ENCODE measurements around the gene KCNMA1. TPM values are rescaled to one million over a fixed set of nuclear protein-coding genes. Genes with fewer than 3 reads are reported as not detected.

Gene KCNMA1
- polyA plus RNA-seq, 1 of the 3 experiments (the other 2 are of a cell fraction) = 107 TPM

DNA sequence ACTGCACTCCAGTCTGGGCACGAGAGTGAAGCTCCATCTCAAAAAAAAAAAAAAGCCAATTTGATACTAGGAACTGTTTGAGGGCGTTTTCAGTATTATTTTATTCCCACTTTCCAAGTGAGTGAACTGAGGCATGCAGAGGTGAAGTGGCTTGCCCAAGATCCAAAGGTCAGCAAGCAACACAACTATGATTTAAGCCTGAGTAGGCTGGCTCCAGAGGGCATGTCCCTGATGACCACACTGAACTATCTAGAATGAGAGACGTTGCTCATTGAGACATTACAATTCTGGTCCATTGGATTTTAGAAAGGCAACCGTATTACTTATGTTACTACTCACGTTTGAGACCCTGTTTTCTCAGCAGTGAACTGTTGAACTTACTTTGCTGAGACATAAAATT, 20.8 kb downstream of the KCNMA1 start:
- H3K9ac ChIP-seq = no peak overlapping the region
- TF ChIP-seq FOSL2 (IDR thresholded peaks at IDR 0.05; ENCODE audit: borderline replicate concordance, low read depth) = no peak
- TF ChIP-seq, protein P1, sequence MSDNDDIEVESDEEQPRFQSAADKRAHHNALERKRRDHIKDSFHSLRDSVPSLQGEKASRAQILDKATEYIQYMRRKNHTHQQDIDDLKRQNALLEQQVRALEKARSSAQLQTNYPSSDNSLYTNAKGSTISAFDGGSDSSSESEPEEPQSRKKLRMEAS (IDR thresholded peaks at IDR 0.05; ENCODE audit: low read depth) = no peak
- no peak for TF ChIP-seq ELF1 (IDR thresholded peaks at IDR 0.05)
- TF ChIP-seq, protein P2, sequence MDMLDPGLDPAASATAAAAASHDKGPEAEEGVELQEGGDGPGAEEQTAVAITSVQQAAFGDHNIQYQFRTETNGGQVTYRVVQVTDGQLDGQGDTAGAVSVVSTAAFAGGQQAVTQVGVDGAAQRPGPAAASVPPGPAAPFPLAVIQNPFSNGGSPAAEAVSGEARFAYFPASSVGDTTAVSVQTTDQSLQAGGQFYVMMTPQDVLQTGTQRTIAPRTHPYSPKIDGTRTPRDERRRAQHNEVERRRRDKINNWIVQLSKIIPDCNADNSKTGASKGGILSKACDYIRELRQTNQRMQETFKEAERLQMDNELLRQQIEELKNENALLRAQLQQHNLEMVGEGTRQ (IDR thresholded peaks at IDR 0.05; ENCODE audit: borderline replicate concordance, low read depth, low read length) = no peak
- no peak for TF ChIP-seq JUND (IDR thresholded peaks at IDR 0.05)
- TF ChIP-seq, protein P3, sequence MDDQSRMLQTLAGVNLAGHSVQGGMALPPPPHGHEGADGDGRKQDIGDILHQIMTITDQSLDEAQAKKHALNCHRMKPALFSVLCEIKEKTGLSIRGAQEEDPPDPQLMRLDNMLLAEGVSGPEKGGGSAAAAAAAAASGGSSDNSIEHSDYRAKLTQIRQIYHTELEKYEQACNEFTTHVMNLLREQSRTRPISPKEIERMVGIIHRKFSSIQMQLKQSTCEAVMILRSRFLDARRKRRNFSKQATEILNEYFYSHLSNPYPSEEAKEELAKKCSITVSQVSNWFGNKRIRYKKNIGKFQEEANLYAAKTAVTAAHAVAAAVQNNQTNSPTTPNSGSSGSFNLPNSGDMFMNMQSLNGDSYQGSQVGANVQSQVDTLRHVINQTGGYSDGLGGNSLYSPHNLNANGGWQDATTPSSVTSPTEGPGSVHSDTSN (IDR thresholded peaks at IDR 0.05) = no peak
- TF ChIP-seq MXI1 (IDR thresholded peaks at IDR 0.05; ENCODE audit: low read depth, low read length) = no peak
- TF ChIP-seq GABPA (IDR thresholded peaks at IDR 0.05; ENCODE audit: low read depth) = no peak
- TF ChIP-seq RFX5 (IDR thresholded peaks at IDR 0.05; ENCODE audit: low read length) = no peak
- TF ChIP-seq, protein P4, sequence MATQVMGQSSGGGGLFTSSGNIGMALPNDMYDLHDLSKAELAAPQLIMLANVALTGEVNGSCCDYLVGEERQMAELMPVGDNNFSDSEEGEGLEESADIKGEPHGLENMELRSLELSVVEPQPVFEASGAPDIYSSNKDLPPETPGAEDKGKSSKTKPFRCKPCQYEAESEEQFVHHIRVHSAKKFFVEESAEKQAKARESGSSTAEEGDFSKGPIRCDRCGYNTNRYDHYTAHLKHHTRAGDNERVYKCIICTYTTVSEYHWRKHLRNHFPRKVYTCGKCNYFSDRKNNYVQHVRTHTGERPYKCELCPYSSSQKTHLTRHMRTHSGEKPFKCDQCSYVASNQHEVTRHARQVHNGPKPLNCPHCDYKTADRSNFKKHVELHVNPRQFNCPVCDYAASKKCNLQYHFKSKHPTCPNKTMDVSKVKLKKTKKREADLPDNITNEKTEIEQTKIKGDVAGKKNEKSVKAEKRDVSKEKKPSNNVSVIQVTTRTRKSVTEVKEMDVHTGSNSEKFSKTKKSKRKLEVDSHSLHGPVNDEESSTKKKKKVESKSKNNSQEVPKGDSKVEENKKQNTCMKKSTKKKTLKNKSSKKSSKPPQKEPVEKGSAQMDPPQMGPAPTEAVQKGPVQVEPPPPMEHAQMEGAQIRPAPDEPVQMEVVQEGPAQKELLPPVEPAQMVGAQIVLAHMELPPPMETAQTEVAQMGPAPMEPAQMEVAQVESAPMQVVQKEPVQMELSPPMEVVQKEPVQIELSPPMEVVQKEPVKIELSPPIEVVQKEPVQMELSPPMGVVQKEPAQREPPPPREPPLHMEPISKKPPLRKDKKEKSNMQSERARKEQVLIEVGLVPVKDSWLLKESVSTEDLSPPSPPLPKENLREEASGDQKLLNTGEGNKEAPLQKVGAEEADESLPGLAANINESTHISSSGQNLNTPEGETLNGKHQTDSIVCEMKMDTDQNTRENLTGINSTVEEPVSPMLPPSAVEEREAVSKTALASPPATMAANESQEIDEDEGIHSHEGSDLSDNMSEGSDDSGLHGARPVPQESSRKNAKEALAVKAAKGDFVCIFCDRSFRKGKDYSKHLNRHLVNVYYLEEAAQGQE (IDR thresholded peaks at IDR 0.05; ENCODE audit: low read depth, low read length) = no peak
- no peak for TF ChIP-seq RAD21 (IDR thresholded peaks at IDR 0.05; ENCODE audit: low read length)
- TF ChIP-seq, protein P5, sequence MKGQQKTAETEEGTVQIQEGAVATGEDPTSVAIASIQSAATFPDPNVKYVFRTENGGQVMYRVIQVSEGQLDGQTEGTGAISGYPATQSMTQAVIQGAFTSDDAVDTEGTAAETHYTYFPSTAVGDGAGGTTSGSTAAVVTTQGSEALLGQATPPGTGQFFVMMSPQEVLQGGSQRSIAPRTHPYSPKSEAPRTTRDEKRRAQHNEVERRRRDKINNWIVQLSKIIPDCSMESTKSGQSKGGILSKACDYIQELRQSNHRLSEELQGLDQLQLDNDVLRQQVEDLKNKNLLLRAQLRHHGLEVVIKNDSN (IDR thresholded peaks at IDR 0.05; ENCODE audit: borderline replicate concordance, low read depth) = no peak
- TF ChIP-seq, protein P6, sequence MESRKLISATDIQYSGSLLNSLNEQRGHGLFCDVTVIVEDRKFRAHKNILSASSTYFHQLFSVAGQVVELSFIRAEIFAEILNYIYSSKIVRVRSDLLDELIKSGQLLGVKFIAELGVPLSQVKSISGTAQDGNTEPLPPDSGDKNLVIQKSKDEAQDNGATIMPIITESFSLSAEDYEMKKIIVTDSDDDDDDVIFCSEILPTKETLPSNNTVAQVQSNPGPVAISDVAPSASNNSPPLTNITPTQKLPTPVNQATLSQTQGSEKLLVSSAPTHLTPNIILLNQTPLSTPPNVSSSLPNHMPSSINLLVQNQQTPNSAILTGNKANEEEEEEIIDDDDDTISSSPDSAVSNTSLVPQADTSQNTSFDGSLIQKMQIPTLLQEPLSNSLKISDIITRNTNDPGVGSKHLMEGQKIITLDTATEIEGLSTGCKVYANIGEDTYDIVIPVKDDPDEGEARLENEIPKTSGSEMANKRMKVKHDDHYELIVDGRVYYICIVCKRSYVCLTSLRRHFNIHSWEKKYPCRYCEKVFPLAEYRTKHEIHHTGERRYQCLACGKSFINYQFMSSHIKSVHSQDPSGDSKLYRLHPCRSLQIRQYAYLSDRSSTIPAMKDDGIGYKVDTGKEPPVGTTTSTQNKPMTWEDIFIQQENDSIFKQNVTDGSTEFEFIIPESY (IDR thresholded peaks at IDR 0.05; ENCODE audit: borderline replicate concordance, low read depth) = no peak
- no peak for TF ChIP-seq EP300 (IDR thresholded peaks at IDR 0.05; ENCODE audit: borderline replicate concordance in 1 of 2, low read depth in 1 of 2, low read length in 1 of 2)
- no peak for TF ChIP-seq GATA2 (CRISPR knock-in tag; IDR thresholded peaks at IDR 0.05)
- TF ChIP-seq, protein P7, sequence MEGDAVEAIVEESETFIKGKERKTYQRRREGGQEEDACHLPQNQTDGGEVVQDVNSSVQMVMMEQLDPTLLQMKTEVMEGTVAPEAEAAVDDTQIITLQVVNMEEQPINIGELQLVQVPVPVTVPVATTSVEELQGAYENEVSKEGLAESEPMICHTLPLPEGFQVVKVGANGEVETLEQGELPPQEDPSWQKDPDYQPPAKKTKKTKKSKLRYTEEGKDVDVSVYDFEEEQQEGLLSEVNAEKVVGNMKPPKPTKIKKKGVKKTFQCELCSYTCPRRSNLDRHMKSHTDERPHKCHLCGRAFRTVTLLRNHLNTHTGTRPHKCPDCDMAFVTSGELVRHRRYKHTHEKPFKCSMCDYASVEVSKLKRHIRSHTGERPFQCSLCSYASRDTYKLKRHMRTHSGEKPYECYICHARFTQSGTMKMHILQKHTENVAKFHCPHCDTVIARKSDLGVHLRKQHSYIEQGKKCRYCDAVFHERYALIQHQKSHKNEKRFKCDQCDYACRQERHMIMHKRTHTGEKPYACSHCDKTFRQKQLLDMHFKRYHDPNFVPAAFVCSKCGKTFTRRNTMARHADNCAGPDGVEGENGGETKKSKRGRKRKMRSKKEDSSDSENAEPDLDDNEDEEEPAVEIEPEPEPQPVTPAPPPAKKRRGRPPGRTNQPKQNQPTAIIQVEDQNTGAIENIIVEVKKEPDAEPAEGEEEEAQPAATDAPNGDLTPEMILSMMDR (IDR thresholded peaks at IDR 0.05) = no peak
- TF ChIP-seq RCOR1 (IDR thresholded peaks at IDR 0.05; ENCODE audit: low read length) = no peak
- no peak for TF ChIP-seq NFIC (IDR thresholded peaks at IDR 0.05; ENCODE audit: borderline replicate concordance)
- TF ChIP-seq, protein P8, sequence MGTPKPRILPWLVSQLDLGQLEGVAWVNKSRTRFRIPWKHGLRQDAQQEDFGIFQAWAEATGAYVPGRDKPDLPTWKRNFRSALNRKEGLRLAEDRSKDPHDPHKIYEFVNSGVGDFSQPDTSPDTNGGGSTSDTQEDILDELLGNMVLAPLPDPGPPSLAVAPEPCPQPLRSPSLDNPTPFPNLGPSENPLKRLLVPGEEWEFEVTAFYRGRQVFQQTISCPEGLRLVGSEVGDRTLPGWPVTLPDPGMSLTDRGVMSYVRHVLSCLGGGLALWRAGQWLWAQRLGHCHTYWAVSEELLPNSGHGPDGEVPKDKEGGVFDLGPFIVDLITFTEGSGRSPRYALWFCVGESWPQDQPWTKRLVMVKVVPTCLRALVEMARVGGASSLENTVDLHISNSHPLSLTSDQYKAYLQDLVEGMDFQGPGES (IDR thresholded peaks at IDR 0.05; ENCODE audit: low read depth, low read length) = no peak
- TF ChIP-seq TCF12 (IDR thresholded peaks at IDR 0.05) = no peak
- peaks cover 0 to 3% of the 10 kb centered on the region in 2 experiments for H3K36me3 ChIP-seq (replicated peaks in 1 of 2; ENCODE audit: control insufficient read depth in 1 of 2, insufficient read depth in 2 of 2, low read length in 1 of 2)
- no peaks in the 10 kb centered on the region for H3K9me2 ChIP-seq
- H3K4me3 ChIP-seq (ENCODE audit: low read depth in 2 of 2, low read length in 1 of 2) = no peak overlapping the region
- 0 out of 2 replicates have a peak, but pooled peaks cover 4% of the 10 kb centered on the region for H4K20me1 ChIP-seq (ENCODE audit: insufficient read depth)
- H3K27ac ChIP-seq (ENCODE audit: low read depth in 2 of 2, low read length in 1 of 2) = no peak overlapping the region
- H3K27me3 ChIP-seq (ENCODE audit: insufficient read depth) = no peaks in the 10 kb centered on the region
- H3K9me3 ChIP-seq = no peaks in the 10 kb centered on the region
- no peak overlapping the region for H2AFZ ChIP-seq (ENCODE audit: low read depth)
- H3K4me1 ChIP-seq (ENCODE audit: control insufficient read depth in 1 of 2, insufficient read depth in 2 of 2, low read depth in 1 of 2, low read length in 1 of 2) = no peaks in the 10 kb centered on the region; a peak in 1 of 4 replicates
- H3K4me2 ChIP-seq = no peak overlapping the region
- H3K79me2 ChIP-seq (ENCODE audit: insufficient read depth) = peaks cover 30% of the 10 kb centered on the region; the same call in 1 of the 2 replicates
- CTCF ChIA-PET = no interaction called here
- H3F3A ChIP-seq (replicated peaks; ENCODE audit: insufficient read depth) = no peaks in the 10 kb centered on the region
- DNase-seq = no peak
- WGBS (ENCODE audit: low lambda C conversion rate) = 90% methylated on average over 5 of the region's 5 CpGs
- POLR2A ChIA-PET = no interaction called here

All from SK-N-SH (cell line).